ENCODE measurements around the gene STRN4.

DNA sequence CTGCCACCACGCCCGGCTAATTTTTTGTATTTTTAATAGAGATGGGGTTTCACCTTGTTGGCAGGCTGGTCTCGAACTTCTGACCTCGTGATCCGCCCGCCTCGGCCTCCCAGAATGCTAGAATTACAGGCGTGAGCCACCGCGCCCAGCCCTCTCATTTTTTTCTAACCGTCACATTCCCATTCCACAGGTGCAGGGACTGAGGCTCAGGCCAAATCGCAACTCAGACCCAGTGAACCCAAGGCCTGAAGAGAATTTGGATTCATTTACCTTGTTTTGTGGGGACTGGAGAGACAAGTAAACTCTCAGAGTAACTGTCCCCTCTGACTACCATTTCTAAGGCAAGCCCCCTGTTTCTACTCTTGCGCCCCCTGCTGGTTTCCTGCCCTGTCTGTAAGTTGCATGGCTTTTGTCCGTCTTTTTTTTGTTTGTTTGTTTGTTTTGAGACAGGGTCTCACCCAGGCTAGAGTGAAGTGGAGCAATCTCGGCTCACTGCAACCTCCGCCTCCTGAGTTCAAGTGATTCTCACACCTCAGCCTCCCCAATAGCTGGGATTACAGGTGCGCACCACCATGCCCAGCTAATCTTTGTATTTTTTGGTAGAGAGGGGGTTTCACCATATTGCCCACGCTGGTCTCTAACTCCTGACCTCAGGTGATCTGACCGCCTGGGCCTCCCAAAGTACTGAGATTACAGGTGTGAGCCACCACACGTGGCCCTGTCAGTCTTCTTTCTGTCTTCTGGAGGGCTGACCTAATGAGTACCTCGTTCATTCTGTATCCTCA, 2.3 kb upstream of the STRN4 start:
- TF ChIP-seq, protein P1, sequence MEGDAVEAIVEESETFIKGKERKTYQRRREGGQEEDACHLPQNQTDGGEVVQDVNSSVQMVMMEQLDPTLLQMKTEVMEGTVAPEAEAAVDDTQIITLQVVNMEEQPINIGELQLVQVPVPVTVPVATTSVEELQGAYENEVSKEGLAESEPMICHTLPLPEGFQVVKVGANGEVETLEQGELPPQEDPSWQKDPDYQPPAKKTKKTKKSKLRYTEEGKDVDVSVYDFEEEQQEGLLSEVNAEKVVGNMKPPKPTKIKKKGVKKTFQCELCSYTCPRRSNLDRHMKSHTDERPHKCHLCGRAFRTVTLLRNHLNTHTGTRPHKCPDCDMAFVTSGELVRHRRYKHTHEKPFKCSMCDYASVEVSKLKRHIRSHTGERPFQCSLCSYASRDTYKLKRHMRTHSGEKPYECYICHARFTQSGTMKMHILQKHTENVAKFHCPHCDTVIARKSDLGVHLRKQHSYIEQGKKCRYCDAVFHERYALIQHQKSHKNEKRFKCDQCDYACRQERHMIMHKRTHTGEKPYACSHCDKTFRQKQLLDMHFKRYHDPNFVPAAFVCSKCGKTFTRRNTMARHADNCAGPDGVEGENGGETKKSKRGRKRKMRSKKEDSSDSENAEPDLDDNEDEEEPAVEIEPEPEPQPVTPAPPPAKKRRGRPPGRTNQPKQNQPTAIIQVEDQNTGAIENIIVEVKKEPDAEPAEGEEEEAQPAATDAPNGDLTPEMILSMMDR (IDR thresholded peaks at IDR 0.05; ENCODE audit: low read length): peak; percentile 75
- no peak for TF ChIP-seq EZH2 (optimal IDR thresholded peaks at IDR 0.05; ENCODE audit: low read depth, low read length)
- no peak for TF ChIP-seq EZH2phosphoT487 (IDR thresholded peaks at IDR 0.05; ENCODE audit: low read length)

All from MM.1S (cell line).